ENCODE results near the gene PGRMC1. TPM values are rescaled to one million over a fixed set of nuclear protein-coding genes. Genes with fewer than 3 reads are reported as not detected.
"Not testable (repeated sequence)": the region's sequence is repeated elsewhere in the genome, so short reads cannot be mapped to it uniquely, and the experiment has no call there.

The PGRMC1 gene
- total and polyA plus RNA-seq, 2 donors (not counting 1 experiment from before 2014, with no cell fraction given), result 127 to 201 TPM

- no peak overlapping the region for H2AFZ ChIP-seq (ENCODE audit: low read length)
These were observed 37.5 kb downstream of the PGRMC1 start for GRCh38 chrX:119273420-119274192.

DNA sequence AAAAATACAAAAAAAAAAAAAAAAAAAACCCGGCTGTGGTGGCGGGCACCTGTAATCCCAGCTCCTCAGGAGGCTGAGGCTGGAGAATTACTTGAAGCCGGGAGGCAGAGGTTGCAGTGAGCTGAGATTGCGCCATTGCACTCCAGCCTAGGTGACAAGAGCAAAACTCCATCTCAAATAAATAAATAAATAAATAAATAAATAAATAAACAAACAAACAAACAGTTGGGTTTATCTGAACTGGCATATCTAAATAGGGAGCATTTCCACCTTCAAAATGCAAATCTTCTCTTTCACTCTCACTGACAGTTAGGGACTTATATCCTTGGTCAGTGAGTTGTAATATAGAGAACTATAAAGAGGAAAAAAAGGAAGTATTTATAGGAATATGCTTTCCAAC is 46.3 kb downstream of the PGRMC1 start:
- H3K27me3 ChIP-seq (ENCODE audit: control insufficient read depth, insufficient read depth, low read length); H3K4me2 ChIP-seq (ENCODE audit: extremely low read depth, insufficient read depth, low read length); H3K27ac ChIP-seq (ENCODE audit: insufficient read depth, low read length); H3K4me1 ChIP-seq (ENCODE audit: control insufficient read depth, extremely low read depth, insufficient read depth, low read length); H3K4me3 ChIP-seq (replicated peaks in 1 of 4; ENCODE audit: control extremely low read depth in 1 of 4, insufficient read depth in 1 of 4, low read depth in 3 of 4, low read length in 4 of 4); DNase-seq (ENCODE audit: low read depth in 2 of 2); H3K9me3 ChIP-seq (ENCODE audit: control insufficient read depth, insufficient read depth, low read depth, low read length); H3K9ac ChIP-seq (ENCODE audit: insufficient read depth, low read length); H4K20me1 ChIP-seq (ENCODE audit: control insufficient read depth, extremely low read depth, insufficient read depth, low read length); H3K36me3 ChIP-seq (ENCODE audit: control insufficient read depth, insufficient read depth, low read length); H2AFZ ChIP-seq (ENCODE audit: low read length); H3K79me2 ChIP-seq (ENCODE audit: control insufficient read depth, insufficient read depth, low read length): not testable (repeated sequence)

More at GRCh38 chrX:119273420-119274192, 37.5 kb downstream of the PGRMC1 start:
- H3K4me3 ChIP-seq (replicated peaks in 1 of 4; ENCODE audit: control extremely low read depth in 1 of 4, insufficient read depth in 1 of 4, low read depth in 3 of 4, low read length in 4 of 4), result peak overlapping the region in 1 of 4 experiments; percentile 7
- no peaks in the 10 kb centered on the region for H3K36me3 ChIP-seq (ENCODE audit: control insufficient read depth, insufficient read depth, low read length)
- no peak for TF ChIP-seq EZH2 (IDR thresholded peaks at IDR 0.05; ENCODE audit: low read length, missing control alignments)
- TF ChIP-seq, protein P1, sequence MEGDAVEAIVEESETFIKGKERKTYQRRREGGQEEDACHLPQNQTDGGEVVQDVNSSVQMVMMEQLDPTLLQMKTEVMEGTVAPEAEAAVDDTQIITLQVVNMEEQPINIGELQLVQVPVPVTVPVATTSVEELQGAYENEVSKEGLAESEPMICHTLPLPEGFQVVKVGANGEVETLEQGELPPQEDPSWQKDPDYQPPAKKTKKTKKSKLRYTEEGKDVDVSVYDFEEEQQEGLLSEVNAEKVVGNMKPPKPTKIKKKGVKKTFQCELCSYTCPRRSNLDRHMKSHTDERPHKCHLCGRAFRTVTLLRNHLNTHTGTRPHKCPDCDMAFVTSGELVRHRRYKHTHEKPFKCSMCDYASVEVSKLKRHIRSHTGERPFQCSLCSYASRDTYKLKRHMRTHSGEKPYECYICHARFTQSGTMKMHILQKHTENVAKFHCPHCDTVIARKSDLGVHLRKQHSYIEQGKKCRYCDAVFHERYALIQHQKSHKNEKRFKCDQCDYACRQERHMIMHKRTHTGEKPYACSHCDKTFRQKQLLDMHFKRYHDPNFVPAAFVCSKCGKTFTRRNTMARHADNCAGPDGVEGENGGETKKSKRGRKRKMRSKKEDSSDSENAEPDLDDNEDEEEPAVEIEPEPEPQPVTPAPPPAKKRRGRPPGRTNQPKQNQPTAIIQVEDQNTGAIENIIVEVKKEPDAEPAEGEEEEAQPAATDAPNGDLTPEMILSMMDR (conservative IDR thresholded peaks at IDR 0.05 in 1 of 2, IDR thresholded peaks at IDR 0.05 in 1 of 2; ENCODE audit: low read depth in 1 of 2, low read length in 2 of 2), result peak in 1 of 2 donors; percentile 26
- H3K9ac ChIP-seq (ENCODE audit: insufficient read depth, low read length), result no peak overlapping the region
- peak overlapping the region; percentile 35 for H3K4me2 ChIP-seq (ENCODE audit: extremely low read depth, insufficient read depth, low read length)
- H4K20me1 ChIP-seq (ENCODE audit: control insufficient read depth, extremely low read depth, insufficient read depth, low read length), result no peaks in the 10 kb centered on the region
- H3K27ac ChIP-seq (ENCODE audit: insufficient read depth, low read length), result no peak overlapping the region
- H3K4me1 ChIP-seq (ENCODE audit: control insufficient read depth, extremely low read depth, insufficient read depth, low read length), result no peaks in the 10 kb centered on the region
- DNase-seq (ENCODE audit: low read depth in 2 of 2), result peak; percentile 44 to 48
- no peaks in the 10 kb centered on the region for H3K79me2 ChIP-seq (ENCODE audit: control insufficient read depth, insufficient read depth, low read length)
- H3K27me3 ChIP-seq (ENCODE audit: control insufficient read depth, insufficient read depth, low read length), result peaks cover 2% of the 10 kb centered on the region
- H3K9me3 ChIP-seq (ENCODE audit: control insufficient read depth, insufficient read depth, low read depth, low read length), result no peaks in the 10 kb centered on the region

DNA sequence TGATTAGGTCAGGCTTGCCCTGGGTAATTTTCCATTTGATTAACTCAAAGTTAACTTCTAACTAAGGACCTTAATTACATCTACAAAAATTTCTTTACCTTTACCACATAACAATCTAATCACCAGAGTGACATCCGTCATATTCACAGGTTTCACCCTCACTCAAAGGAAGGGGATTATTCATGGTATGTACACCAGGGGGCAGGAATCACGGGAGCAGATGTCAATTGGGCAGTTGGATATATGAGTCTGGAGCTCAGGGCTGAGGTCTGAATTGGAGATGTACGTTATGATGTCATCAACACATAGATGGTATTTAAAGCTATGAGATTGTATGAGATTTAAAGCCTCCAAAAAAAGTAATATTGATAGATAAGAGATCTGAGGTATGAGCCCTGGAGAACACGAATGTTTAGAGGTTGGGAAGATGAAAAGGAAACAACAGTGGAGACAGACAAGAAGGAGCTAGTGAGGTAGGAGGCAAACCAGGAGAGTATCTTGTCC is 52.9 kb downstream of the PGRMC1 start:
- no peak overlapping the region for H3K4me2 ChIP-seq (ENCODE audit: extremely low read depth, insufficient read depth, low read length)
- no peak overlapping the region for H3K27ac ChIP-seq (ENCODE audit: insufficient read depth, low read length)
- TF ChIP-seq EZH2 (IDR thresholded peaks at IDR 0.05; ENCODE audit: low read length, missing control alignments), result no peak
- TF ChIP-seq, protein P1 (conservative IDR thresholded peaks at IDR 0.05 in 1 of 2, IDR thresholded peaks at IDR 0.05 in 1 of 2; ENCODE audit: low read depth in 1 of 2, low read length in 2 of 2), result no peak
- no peak overlapping the region for H3K9ac ChIP-seq (ENCODE audit: insufficient read depth, low read length)
- no peak overlapping the region for H3K4me3 ChIP-seq (replicated peaks in 1 of 4; ENCODE audit: control extremely low read depth in 1 of 4, insufficient read depth in 1 of 4, low read depth in 3 of 4, low read length in 4 of 4)
- no peaks in the 10 kb centered on the region for H3K4me1 ChIP-seq (ENCODE audit: control insufficient read depth, extremely low read depth, insufficient read depth, low read length)
- H3K36me3 ChIP-seq (ENCODE audit: control insufficient read depth, insufficient read depth, low read length), result no peaks in the 10 kb centered on the region
- H2AFZ ChIP-seq (ENCODE audit: low read length), result no peak overlapping the region
- H4K20me1 ChIP-seq (ENCODE audit: control insufficient read depth, extremely low read depth, insufficient read depth, low read length), result no peaks in the 10 kb centered on the region
- H3K9me3 ChIP-seq (ENCODE audit: control insufficient read depth, insufficient read depth, low read depth, low read length), result no peaks in the 10 kb centered on the region
- no peaks in the 10 kb centered on the region for H3K79me2 ChIP-seq (ENCODE audit: control insufficient read depth, insufficient read depth, low read length)
- DNase-seq (ENCODE audit: low read depth in 2 of 2), result no peak
- H3K27me3 ChIP-seq (ENCODE audit: control insufficient read depth, insufficient read depth, low read length), result no peaks in the 10 kb centered on the region
